HEK293T (cell line): ENCODE results near the gene RNF40.

Experiments used
- ARNT ChIP-seq: fragments of 450-650 bp; IDR thresholded peaks from 2 replicates; pipeline ENCODE4 v1.6.1; 2017; ENCODE audit warnings: mild to moderate bottlenecking
- BHLHE40 ChIP-seq: fragments of 450-650 bp; IDR thresholded peaks from 2 replicates; pipeline ENCODE4 v1.6.1; 2016; ENCODE audit warnings: mild to moderate bottlenecking, moderate library complexity, borderline replicate concordance
- FOXA1 ChIP-seq: fragments of 450-650 bp; IDR thresholded peaks from 2 replicates; pipeline ENCODE4 v1.6.1; 2016; ENCODE audit warnings: mild to moderate bottlenecking
- SP1 ChIP-seq: fragments of 450-650 bp; IDR thresholded peaks from 2 replicates; pipeline ENCODE4 v1.6.1; 2017
- TARDBP ChIP-seq: fragments of 450-650 bp; IDR thresholded peaks from 2 replicates; pipeline ENCODE4 v1.6.1; 2016

DNA sequence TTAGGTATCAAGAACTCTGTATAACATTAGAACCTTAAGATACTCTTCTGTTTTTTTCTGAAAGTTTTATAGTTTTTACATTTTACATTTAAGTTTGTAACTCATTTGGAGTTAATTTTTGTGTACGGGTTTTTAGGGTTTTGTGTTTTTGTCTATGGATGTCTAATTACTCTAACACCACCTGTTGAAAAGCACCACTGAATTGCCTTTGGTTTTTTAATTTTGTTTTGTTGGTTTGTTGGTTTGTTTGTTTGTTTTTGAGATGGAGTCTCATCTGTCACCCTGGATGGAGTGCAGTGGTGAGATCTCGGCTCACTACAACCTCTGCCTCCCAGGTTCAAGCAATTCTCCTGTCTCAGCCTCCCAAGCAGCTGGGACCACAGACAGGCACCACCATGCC lies 54.6 kb downstream of the RNF40 start:
- no peak for TF ChIP-seq SP1
- no peak for TF ChIP-seq ARNT
- TF ChIP-seq FOXA1: no peak
- TF ChIP-seq BHLHE40: no peak
- no peak for TF ChIP-seq TARDBP
